Stimulated activated naive CD4-positive, alpha-beta T cell treated with Interleukin-2 at 50 U/mL for 16 hours (primary cell): Measurements from ENCODE around the gene TCF3.
"Not testable (repeated sequence)": the region's sequence is repeated elsewhere in the genome, so short reads cannot be mapped to it uniquely, and the experiment has no call there.

Source experiments
- DNase-seq: peaks from one replicate; lab custom pipeline; 2025; lab: John Stamatoyannopoulos, UW

TCF3 gene

GRCh38 chr19:1672769-1673644, 20.6 kb upstream of the TCF3 start:
- DNase-seq, result no peak

GRCh38 chr19:1672038-1672768, 19.8 kb upstream of the TCF3 start:
- peak; percentile 40 for DNase-seq

GRCh38 chr19:1671716-1672037, 19.3 kb upstream of the TCF3 start:
- DNase-seq, result no peak

GRCh38 chr19:1670747-1671146, 18.3 kb upstream of the TCF3 start:
- DNase-seq, result not testable (repeated sequence)

- no peak for DNase-seq
Observed at GRCh38 chr19:1668486-1669270, 16.3 kb upstream of the TCF3 start.

- DNase-seq, result no peak
Observed at GRCh38 chr19:1668048-1668485, 15.7 kb upstream of the TCF3 start.

- DNase-seq, result no peak
Observed at GRCh38 chr19:1665565-1666047, 13.2 kb upstream of the TCF3 start.

- peak; percentile 58 for DNase-seq
Observed at GRCh38 chr19:1663852-1664251, 11.4 kb upstream of the TCF3 start.

- not testable (repeated sequence) for DNase-seq
Observed at GRCh38 chr19:1663227-1663626, 10.8 kb upstream of the TCF3 start.

- no peak for DNase-seq
Observed at GRCh38 chr19:1661995-1662394, 9.6 kb upstream of the TCF3 start.

- no peak for DNase-seq
Observed at GRCh38 chr19:1659084-1659427, 6.6 kb upstream of the TCF3 start.

- no peak for DNase-seq
Observed at GRCh38 chr19:1658150-1659083, 6.0 kb upstream of the TCF3 start.

- DNase-seq, result no peak
Observed at GRCh38 chr19:1657746-1658145, 5.3 kb upstream of the TCF3 start.

- DNase-seq, result no peak
Observed at GRCh38 chr19:1656988-1657536, 4.6 kb upstream of the TCF3 start.

- DNase-seq, result no peak
Observed at GRCh38 chr19:1655987-1656608, 3.7 kb upstream of the TCF3 start.

GRCh38 chr19:1655131-1655981, 2.9 kb upstream of the TCF3 start:
- no peak for DNase-seq

- DNase-seq, result no peak
Observed at GRCh38 chr19:1654178-1654792, 1.9 kb upstream of the TCF3 start.

GRCh38 chr19:1653300-1653628, 849 bp upstream of the TCF3 start:
- no peak for DNase-seq

- peak; percentile 53 for DNase-seq
Observed at GRCh38 chr19:1651568-1652291, 685 bp downstream of the TCF3 start.
